Subcutaneous abdominal adipose tissue (tissue), 5 donors: ENCODE results near the gene CA10.

Experiments used
- H3K27ac ChIP-seq: one replicate; pipeline ENCODE4 v1.7.0; 2013; ENCODE audit warnings: low read depth, mild to moderate bottlenecking, inconsistent platforms, low read length, moderate library complexity
- H3K27me3 ChIP-seq, 5 donors: one replicate each; pipeline ENCODE4 v1.7.0; 2013; ENCODE audit warnings: low read length in 5 of 5, inconsistent platforms in 1 of 5; ENCODE audit not compliant: control insufficient read depth in 5 of 5, insufficient read depth in 4 of 5
- H3K36me3 ChIP-seq, 5 donors: one replicate each; pipeline ENCODE4 v1.7.0; 2013; ENCODE audit warnings: low read length in 5 of 5; ENCODE audit not compliant: control insufficient read depth in 5 of 5, insufficient read depth in 5 of 5
- H3K4me1 ChIP-seq, 5 donors: one replicate each; pipeline ENCODE4 v1.7.0; 2013; ENCODE audit warnings: low read length in 5 of 5, mild to moderate bottlenecking in 3 of 5, moderate library complexity in 1 of 5; ENCODE audit not compliant: control insufficient read depth in 5 of 5, insufficient read depth in 5 of 5
- H3K4me3 ChIP-seq, 5 donors: one replicate each; pipeline ENCODE4 v1.7.0; 2013; ENCODE audit warnings: low read length in 5 of 5, low read depth in 1 of 5
- H3K9ac ChIP-seq, 5 donors: one replicate each; pipeline ENCODE4 v1.7.0; 2013; ENCODE audit warnings: low read length in 5 of 5, mild to moderate bottlenecking in 4 of 5, moderate library complexity in 3 of 5
- H3K9me3 ChIP-seq, 5 donors: one replicate each; pipeline ENCODE4 v1.7.0; 2013; ENCODE audit warnings: low read length in 5 of 5; ENCODE audit not compliant: control insufficient read depth in 5 of 5
- donor health status: healthy.
- donor health status: healthy.
- donor health status: healthy.
- donor health status: healthy.
- donor health status: healthy.

Gene CA10

GRCh38 chr17:51646539-51646938 is 512.0 kb downstream of the CA10 start:
- H3K4me3 ChIP-seq, result no peak overlapping the region
- H3K4me1 ChIP-seq, result no peaks in the 10 kb centered on the region
- H3K27ac ChIP-seq, result no peak overlapping the region
- no peaks in the 10 kb centered on the region for H3K9me3 ChIP-seq
- H3K27me3 ChIP-seq, result peaks cover 0 to 5% (median 0%) of the 10 kb centered on the region in 5 donors
- no peak overlapping the region for H3K9ac ChIP-seq
- no peaks in the 10 kb centered on the region for H3K36me3 ChIP-seq

- Histone ChIP-seq H3K4me3 (no peak overlapping the region), H3K27me3 (peaks cover 0 to 5% (median 0%) of the 10 kb centered on the region in 5 donors), H3K9me3 (no peaks in the 10 kb centered on the region), H3K9ac (no peak overlapping the region), H3K27ac (no peak overlapping the region), H3K4me1 (no peaks in the 10 kb centered on the region), H3K36me3 (no peaks in the 10 kb centered on the region)
These were observed 513.5 kb downstream of the CA10 start for GRCh38 chr17:51645056-51645455.

- Histone ChIP-seq H3K4me1 (no peaks in the 10 kb centered on the region), H3K27me3 (peaks cover 0 to 5% (median 0%) of the 10 kb centered on the region in 5 donors), H3K9ac (no peak overlapping the region), H3K27ac (no peak overlapping the region), H3K36me3 (no peaks in the 10 kb centered on the region), H3K4me3 (no peak overlapping the region), H3K9me3 (no peaks in the 10 kb centered on the region)
These were observed 514.6 kb downstream of the CA10 start for GRCh38 chr17:51643702-51644490.

- no peaks in the 10 kb centered on the region for H3K36me3 ChIP-seq
- no peaks in the 10 kb centered on the region for H3K9me3 ChIP-seq
These were observed 516.5 kb downstream of the CA10 start for GRCh38 chr17:51642029-51642428.

GRCh38 chr17:51640108-51640622 is 518.3 kb downstream of the CA10 start:
- Histone ChIP-seq H3K9me3 (no peaks in the 10 kb centered on the region), H3K4me3 (no peak overlapping the region), H3K4me1 (no peaks in the 10 kb centered on the region), H3K27ac (no peak overlapping the region), H3K27me3 (peaks cover 0 to 2% (median 0%) of the 10 kb centered on the region in 5 donors), H3K9ac (no peak overlapping the region), H3K36me3 (no peaks in the 10 kb centered on the region)

More at GRCh38 chr17:51642029-51642428, 516.5 kb downstream of the CA10 start:
- Histone ChIP-seq H3K4me3 (no peak overlapping the region), H3K27me3 (peaks cover 0 to 5% (median 0%) of the 10 kb centered on the region in 5 donors), H3K27ac (no peak overlapping the region), H3K9ac (no peak overlapping the region), H3K4me1 (no peaks in the 10 kb centered on the region)

GRCh38 chr17:51638971-51639370 is 519.5 kb downstream of the CA10 start:
- Histone ChIP-seq H3K27me3 (no peaks in the 10 kb centered on the region), H3K27ac (no peak overlapping the region), H3K9ac (no peak overlapping the region), H3K4me3 (no peak overlapping the region), H3K4me1 (no peaks in the 10 kb centered on the region), H3K9me3 (no peaks in the 10 kb centered on the region), H3K36me3 (no peaks in the 10 kb centered on the region)

GRCh38 chr17:51636291-51636690 is 522.2 kb downstream of the CA10 start:
- Histone ChIP-seq H3K9me3 (no peaks in the 10 kb centered on the region), H3K4me1 (no peaks in the 10 kb centered on the region)

GRCh38 chr17:51630101-51630671 is 528.3 kb downstream of the CA10 start:
- no peak overlapping the region for H3K4me3 ChIP-seq
- no peaks in the 10 kb centered on the region for H3K36me3 ChIP-seq
- no peak overlapping the region for H3K27ac ChIP-seq
- H3K27me3 ChIP-seq, result peaks cover 0 to 4% (median 0%) of the 10 kb centered on the region in 5 donors
- no peaks in the 10 kb centered on the region for H3K9me3 ChIP-seq
- no peaks in the 10 kb centered on the region for H3K4me1 ChIP-seq
- no peak overlapping the region for H3K9ac ChIP-seq

More at GRCh38 chr17:51636291-51636690, 522.2 kb downstream of the CA10 start:
- Histone ChIP-seq H3K27me3 (no peaks in the 10 kb centered on the region), H3K36me3 (no peaks in the 10 kb centered on the region), H3K4me3 (no peak overlapping the region), H3K27ac (no peak overlapping the region), H3K9ac (no peak overlapping the region)

- Histone ChIP-seq H3K27me3 (peaks cover 0 to 4% (median 0%) of the 10 kb centered on the region in 5 donors), H3K9ac (no peak overlapping the region), H3K4me3 (no peak overlapping the region), H3K4me1 (no peaks in the 10 kb centered on the region), H3K36me3 (no peaks in the 10 kb centered on the region), H3K27ac (no peak overlapping the region), H3K9me3 (no peaks in the 10 kb centered on the region)
These were observed 529.3 kb downstream of the CA10 start for GRCh38 chr17:51629232-51629631.

GRCh38 chr17:51627779-51628178 is 530.7 kb downstream of the CA10 start:
- Histone ChIP-seq H3K27ac (no peak overlapping the region), H3K4me1 (no peaks in the 10 kb centered on the region), H3K27me3 (peaks cover 0 to 4% (median 0%) of the 10 kb centered on the region in 5 donors), H3K9ac (no peak overlapping the region), H3K4me3 (no peak overlapping the region), H3K36me3 (no peaks in the 10 kb centered on the region), H3K9me3 (no peaks in the 10 kb centered on the region)
